ENCODE results near the gene DYSF. TPM values are rescaled to one million over a fixed set of nuclear protein-coding genes. Genes with fewer than 3 reads are reported as not detected.

The DYSF gene
- total RNA-seq, 1 experiment from 2014 or later, result 3.7 TPM

DNA sequence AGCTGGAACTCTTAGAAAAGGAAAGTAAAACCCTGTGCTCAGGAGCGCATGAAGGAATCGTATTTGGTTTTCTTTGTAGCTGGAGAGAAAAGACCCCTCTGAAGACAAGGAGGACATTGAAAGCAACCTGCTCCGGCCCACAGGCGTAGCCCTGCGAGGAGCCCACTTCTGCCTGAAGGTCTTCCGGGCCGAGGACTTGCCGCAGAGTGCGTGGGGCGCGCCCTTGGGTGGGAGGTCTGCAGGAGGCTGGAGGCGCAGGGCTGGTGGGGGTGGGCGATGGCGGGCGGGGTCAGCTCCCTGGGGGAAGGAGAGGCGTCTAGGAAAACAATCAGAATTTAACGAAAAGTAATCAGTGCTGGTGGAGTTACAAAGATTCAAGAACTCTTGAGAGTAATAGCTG lies 72.8 kb downstream of the DYSF start:
- no peak for DNase-seq (ENCODE audit: low read depth)

DNA sequence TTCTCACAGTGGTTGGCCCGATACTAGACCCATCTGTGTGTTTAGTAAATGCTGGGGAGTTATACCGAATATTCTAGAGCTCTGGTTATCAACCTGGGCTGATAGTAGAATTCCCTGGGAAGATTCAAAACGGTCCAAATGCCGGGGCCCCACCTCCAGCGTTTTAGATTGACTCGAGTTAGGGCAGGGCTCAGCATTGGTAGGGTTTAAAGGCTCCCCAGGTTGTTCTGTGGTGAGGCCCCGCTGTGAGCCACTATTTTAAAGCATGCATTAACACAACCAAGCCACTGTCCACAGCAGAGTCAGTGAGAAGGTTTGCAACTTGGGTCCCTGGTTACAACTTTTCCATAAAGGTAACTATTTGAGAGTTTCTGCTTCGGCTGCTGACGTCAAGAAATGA lies 73.6 kb downstream of the DYSF start:
- no peak for DNase-seq (ENCODE audit: low read depth)

DNA sequence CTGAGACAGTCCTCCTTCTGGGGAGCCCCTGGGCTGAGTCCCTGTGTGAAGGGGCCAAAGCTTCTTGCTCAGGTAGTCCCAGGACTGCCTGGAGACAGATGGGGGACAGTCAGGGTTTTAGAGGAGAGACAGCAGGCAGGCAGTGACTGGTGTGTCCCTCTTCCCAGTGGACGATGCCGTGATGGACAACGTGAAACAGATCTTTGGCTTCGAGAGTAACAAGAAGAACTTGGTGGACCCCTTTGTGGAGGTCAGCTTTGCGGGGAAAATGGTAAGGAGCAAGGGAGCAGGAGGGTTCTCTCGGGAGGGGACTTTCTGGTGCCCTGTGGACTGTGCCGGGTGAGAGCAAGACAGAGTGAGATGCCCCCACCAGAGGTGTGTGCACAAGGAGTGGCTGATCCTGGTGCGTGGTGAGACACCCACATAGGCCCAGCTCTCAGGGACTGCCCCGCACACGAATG lies 74.8 kb downstream of the DYSF start:
- no peak for DNase-seq (ENCODE audit: low read depth)

DNA sequence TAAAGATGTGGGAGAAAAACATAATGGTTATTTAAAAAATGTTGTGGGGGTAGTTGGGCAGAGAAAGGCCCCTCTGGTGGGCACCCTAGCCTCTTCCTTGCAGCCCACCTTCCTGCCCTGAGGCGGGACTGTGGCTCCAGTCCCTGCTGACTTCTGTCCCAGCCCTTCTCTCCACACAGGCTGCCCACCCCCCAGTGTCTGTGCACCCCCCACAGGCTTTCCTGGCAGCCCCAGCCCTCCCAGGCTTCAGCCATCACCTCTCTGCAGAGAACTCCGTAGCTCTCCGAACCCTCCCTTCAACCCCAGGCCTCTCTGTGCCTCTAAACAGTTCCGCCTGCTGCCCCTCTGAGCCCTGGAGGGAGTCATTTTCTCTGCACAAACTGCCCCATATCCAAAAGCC lies 75.4 kb downstream of the DYSF start:
- no peak for DNase-seq (ENCODE audit: low read depth)

DNA sequence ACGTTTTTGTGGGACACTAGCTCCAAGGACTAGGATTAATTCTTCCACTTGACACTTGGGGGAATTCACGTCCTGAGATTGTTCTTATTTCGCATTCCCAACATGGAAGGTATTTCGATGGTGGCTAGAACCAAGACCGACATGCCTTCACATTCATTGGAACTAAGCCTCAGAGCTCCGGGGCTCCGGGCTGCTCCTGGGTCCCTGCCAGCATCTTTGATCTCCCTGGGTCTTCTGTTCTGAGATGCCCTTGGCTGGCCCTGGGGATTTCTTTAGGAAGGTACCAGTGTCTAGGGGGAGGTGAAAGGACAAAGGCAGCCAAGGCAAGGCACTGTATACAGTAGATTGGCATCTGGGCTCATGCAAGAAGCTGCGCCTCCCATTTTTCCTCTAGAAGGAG lies 76.8 kb downstream of the DYSF start:
- no peak for DNase-seq (ENCODE audit: low read depth)

DNA sequence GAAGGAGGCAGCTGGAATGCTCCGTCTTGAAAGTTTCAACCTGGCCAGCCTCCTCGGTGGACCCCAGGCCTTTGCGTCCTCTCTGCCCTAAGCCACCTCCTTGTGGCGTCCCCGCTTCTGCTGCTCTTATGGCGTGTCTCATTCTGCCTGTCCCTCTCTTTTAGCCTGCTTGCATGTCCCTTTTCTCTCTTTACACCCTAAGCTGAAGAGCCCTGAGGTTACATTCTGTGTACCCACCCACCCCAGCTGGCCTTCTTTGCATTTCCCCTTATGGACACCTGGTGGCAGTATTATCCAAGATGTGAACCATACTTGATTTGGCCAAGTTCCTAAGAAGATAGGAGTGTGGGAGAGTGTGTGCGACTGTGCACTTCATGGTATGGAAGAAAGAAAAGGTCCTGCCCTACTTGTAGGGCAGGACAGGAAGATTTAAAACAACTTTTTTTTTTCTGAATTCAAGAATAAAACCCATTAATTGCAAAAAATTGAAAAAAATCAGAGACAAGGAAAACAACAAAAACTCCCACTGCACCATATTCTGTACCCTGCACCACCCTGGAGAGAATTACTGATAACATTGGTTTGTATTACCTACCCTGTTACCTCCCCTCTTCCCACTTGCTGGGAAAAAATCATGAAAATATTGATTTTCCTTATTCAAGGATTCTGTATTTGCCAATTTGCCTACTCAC lies 77.4 kb downstream of the DYSF start:
- DNase-seq (ENCODE audit: low read depth), result peak; percentile 32

DNA sequence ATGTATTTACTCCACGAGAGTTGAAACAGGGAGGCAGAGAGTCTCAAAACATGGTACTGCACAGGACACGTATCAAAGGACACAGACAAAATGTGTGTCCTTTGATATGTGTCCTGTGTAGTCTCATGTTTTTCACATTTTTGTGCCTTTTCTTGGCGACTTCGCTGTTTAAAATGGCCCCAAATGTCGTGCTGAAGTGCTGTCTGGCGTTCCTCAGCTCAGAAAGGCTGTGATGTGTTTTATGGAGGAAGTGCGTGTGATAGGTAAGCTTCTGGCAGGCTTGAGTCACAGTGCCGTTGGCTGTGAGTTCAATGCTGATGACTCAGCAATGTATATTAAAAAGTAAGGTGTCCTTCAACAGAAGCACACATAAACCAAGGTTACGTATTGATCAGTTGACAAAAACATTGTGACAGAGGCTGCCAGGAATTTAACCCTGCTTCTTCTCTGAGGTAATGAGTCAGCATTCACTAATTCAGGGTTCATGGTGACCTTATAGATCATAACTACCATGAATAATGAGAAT lies 78.2 kb downstream of the DYSF start:
- peak; percentile 82 for DNase-seq (ENCODE audit: low read depth)

DNA sequence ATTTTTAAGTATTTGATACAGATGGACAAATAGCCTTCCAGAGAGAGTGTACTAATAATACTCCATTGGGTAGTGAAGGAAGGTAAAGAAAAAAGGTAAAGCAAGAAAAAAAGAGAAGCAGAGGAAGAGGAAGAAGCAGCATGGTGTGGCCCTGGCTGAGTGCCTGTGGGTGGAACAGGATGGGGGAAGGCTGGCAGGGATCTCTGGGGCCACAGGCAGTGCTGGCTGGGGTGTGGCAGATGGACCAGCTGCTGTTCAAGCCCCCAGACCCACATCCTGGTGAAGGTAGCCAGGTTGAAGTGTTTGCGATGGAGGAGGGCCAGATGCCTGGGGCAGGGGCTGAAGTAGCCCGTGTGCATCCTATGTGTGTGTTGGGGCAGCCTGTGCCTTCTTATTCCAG lies 79.0 kb downstream of the DYSF start:
- DNase-seq (ENCODE audit: low read depth), result no peak

DNA sequence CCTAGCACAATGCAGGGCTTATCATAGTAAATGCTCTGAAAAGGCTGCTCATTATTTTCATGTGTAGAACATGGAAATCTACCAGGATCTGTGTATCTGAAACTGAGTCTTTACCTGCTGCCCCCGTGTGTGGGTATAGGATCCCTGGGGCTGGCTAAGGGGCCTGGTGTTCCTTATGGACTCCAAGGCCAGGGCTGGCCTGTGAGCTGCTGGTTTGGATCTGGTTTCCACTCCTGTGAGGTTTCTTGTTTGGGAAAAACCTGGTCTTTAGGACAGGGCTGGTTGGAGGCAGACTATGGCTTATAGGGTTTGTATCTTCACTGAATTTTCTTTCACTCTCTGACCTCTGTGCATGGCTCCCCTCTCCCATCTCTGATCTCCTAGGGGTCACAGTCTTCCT lies 80.8 kb downstream of the DYSF start:
- DNase-seq (ENCODE audit: low read depth), result no peak

DNA sequence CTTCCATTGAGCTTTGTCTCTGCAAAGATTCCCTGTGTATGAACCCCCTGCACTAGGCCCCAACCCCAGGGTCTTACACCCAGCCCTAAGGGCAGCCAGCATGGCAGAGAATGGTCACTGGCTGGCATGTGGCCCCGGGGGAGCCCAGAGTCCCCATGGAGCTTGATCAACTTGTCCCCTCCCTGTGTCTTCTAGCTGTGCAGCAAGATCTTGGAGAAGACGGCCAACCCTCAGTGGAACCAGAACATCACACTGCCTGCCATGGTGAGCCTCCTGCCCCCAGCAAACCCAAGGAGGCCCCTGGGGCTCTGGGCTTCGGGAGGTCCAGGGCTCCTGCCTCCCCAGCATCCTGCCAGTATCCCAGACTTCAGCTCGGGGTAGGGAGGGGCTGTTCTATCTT lies 81.5 kb downstream of the DYSF start:
- no peak for DNase-seq (ENCODE audit: low read depth)

DNA sequence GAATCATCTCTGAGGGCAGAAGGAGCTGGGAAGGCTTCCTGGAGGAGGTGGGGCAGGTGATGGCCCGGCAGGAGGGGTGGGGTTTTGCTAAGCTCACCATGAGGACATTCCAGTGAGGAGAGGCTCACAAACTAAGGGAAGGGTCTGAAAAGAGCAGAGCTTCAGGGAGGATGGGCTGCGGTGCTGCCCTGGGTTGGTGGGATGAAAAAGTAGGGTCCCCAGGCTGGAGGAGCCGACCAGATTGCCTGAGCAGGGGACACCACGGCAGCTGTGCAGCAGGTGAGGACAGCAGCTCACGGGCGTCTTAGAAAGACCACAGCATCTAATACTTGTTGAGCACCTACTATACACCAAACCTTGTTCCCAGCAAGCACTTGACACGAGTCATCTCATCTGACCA lies 82.2 kb downstream of the DYSF start:
- no peak for DNase-seq (ENCODE audit: low read depth)

DNA sequence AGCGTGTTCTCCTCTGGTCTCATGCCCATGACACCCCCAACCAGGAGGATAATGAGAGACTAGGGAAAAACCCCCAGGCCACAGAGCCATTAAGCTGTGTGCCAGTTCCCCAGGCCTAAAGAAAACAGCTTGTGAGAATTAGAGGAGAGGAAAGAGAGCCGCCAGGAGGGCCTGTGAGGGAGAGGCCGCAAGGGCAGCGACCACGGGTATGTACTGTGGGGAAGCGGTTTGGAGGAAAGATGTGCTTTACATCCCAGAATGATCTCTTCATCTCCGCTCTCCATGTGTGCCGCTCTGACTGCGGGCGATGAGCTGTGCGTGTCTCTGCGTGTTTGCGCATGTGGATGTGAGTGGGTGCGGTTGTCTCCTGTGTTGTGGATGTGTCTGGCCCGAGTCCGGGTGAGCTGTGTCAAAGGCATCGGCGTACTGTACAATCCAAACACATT lies 82.9 kb downstream of the DYSF start:
- DNase-seq (ENCODE audit: low read depth), result no peak

DNA sequence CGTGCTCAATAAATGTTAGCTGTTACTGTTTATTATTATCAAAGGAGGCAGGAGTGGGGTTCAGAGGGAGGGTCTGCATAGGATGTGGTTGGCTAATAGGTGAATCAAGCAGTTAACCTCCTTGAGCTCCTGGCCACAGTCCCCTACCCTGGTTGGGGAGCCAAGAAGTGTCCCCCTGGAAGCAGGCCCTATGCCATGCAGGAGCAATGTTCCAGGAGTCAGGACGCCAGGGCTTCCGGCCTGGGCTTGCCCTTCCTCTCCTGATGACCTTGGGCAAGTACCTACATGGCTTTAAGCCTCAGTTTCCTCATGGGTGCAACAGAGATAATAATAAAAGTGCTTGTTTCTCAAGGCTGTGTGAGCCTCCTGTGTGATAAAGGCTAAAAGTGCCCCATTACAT lies 84.9 kb downstream of the DYSF start:
- no peak for DNase-seq (ENCODE audit: low read depth)

DNA sequence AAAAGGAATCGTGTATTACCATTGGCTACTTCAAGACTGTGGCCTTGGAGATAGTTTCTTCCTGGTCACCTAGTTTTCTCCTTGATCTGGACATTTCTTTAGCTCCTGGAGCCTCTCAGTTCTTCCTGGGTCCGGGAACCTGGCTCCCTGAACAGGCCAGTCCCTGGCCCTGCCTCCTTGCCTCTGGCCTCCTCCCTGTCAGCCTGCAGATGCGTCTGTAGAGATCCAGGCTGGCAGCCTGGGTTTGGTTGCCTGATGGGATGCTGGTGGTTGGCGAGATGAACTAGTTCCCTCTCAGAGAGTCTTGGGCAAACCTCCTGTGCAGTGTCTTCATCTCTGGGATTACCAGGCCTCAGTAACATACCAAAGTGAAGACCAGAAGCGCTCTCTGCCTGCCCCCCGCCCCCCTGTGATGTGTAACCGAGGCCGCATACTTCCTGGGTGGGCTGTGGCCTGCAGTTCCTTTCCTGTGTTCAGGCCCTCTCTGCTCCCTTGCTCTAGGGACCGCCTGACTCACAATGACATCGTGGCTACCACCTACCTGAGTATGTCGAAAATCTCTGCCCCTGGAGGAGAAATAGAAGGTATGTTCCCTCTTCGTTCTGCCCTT lies 85.4 kb downstream of the DYSF start:
- no peak for DNase-seq (ENCODE audit: low read depth)

DNA sequence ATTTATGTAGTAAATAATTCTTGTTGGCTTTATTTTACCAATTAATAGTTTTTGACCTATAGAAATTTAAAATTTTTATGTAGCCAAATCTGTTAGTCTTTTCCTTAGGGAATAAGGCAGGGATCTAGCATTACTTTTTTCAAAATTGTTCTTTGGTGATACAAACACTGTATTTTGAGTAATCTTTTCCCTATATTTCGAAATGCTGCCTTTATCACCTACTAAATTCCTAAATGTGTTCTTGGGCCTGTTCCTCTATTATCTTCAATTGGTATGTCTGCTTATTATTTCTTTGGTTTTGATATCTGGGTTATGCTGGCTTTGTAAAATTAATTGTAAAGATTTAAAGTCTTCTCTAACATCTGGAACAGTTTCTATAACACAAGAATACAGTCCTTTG lies 87.5 kb downstream of the DYSF start:
- no peak for DNase-seq (ENCODE audit: low read depth)

DNA sequence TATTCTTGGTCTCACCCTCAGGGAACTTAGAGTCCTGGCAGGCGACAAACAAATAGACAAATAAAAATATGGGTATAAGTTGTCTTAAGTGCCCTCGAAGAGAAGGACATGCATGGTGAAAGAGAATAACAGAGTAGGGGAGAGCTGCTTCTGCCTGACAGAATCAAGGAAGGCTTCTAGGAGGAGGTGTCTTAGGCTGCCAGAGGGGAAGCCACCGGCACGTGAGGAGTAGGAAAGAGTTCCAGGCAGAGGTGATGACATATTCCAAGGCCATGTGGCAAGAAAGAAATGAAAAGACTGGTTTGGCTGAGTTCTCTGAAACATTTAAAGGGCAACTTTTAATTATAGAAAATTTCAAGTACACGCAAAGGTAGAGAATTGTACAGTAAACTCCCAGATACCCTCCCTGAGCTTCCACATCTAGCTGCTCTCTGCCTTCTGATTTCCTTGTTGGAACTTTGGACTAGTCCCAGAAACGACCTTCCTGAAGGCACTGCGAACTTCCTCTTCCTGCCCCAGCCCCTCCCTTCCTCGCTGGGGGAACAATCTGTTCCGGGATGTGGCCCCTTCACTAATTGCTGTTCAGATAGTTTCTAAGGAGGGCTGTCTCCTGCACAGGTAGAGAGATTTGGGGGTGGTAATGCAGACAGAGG lies 91.7 kb downstream of the DYSF start:
- DNase-seq (ENCODE audit: low read depth), result no peak

DNA sequence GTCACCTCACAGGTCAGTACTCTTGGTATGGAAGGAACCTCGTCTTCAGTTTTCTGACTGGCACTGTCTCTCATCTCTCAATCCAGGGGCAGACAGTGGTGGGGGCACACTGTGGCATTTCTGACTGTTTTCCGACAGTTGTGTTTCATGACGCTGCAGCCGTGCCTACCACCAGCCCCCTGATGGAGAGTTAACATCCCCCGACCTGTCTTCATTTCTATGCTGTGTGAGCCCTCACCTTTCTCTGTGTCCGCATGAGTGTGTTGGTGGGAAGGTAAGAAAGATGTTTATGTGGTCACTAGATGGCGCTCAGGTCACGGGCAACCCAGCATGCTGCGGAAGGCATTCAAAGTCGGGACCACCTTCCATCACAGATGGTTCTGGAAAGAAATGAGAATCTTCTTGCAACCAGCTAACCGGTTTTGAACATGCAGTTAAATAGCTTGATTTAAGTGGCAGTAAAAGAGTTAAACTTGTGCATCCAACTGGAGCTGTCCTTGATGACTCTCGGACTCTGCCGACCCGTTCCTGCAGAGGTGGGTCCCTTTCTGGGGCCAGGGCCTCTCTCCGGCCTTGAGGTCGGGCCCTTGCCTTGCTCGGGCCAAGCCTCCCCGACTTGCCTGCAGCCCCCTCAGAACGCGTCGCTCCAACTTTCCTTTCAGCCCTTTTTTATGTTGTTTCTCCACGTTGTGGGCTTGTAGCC lies 92.4 kb downstream of the DYSF start:
- DNase-seq (ENCODE audit: low read depth), result peak; percentile 62

DNA sequence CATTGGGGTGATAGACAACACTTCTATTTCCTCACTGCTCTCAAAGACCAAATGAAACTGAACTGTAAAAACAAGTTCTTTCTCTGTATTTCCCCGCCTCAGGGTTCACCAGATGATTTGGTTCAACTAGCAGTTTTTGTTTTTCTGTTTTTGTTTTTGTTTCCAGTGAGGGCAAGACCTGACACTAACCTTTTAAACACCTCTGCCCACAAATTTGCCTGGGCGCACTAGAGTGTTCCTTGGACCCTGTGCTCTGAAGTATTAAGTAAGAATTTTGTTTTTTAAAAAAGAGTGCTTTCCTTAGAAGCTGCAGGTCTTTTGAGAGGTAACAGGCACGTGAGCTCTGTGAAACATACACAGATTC lies 92.9 kb downstream of the DYSF start:
- DNase-seq (ENCODE audit: low read depth), result no peak

DNA sequence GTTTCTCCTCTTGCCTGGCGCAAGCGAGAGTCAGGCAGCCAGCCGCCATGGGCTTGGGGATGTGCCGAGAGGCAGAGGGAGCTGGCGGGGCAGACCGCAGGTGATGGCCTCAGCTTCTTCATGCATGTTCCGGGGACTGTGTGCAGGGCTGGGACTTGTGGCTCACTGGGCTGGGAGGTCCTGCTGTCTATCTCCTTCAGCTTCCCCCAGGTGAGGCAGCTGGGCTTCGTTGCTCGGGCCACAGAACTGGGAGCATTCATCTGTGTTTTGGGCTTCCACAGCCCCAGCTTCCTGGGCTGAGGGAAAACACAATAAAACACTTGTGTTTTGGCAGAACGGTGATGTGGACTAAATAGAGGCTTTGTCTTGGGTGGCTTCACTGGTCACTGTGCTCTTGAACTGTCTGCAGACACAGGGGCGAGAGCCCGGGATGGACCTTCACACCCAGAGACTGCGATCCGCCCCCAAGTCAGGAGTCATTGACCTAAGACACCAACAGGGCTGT lies 93.5 kb downstream of the DYSF start:
- DNase-seq (ENCODE audit: low read depth), result no peak

DNA sequence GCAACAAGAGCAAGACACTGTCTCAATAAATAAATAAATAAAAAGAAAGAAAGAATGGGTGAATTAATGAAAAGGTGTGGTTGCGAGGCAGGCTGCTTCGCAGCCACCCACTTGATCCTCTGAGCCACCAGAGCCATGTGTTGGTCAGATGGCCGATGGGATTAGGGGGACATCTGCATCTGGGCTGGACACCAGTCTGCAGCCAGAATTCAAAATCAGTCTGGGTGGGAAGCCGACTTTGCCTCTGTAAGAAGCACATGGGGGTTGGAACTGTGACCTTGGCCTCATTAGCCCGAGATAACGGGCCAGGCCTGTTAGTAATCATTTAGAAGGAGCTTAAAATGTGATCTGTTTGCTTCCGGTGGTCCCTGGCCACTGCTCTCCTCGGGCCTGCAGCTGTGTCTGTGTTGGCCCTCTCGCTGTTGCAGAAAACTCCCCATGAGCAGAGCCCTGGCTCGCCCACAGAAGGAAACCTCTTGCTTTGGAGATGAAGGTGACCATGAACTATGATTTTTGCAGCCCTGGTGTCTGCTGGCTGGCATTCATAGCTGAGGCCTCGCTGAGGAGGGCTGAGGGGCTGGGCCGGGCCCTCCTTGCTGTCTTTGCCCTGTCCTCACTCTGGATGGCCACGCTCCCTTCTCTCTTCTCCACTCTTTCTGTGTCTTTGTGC lies 94.4 kb downstream of the DYSF start:
- no peak for DNase-seq (ENCODE audit: low read depth)
